ENCODE results near the gene TOLLIP.

- TF ChIP-seq CTCF (IDR thresholded peaks at IDR 0.05 in 8 of 11, conservative IDR thresholded peaks at IDR 0.05 in 3 of 11) (no peak), POLR2A (IDR thresholded peaks at IDR 0.05) (no peak)
These were observed 48.0 kb downstream of the TOLLIP start for GRCh38 chr11:1261241-1262071.
